Activated naive CD4-positive, alpha-beta T cell treated with anti-CD3 and anti-CD28 coated beads for 36 hours (primary cell): ENCODE measurements around the gene GRK6. TPM values are rescaled to one million over a fixed set of nuclear protein-coding genes. Genes with fewer than 3 reads are reported as not detected.
"Not testable (repeated sequence)": the region's sequence is repeated elsewhere in the genome, so short reads cannot be mapped to it uniquely, and the experiment has no call there.

Experiments
- CTCF ChIA-PET: fragments of 350-600 bp; sonication (Branson Sonifier 250); formaldehyde crosslinking; loops from one replicate; lab custom pipeline; 2021; ENCODE audit warnings: antibody characterized with exemption; lab: Charles Lee
- DNase-seq: peaks from one replicate; pipeline ENCODE4 v3.0.0-alpha.2; 2020
- H3K27ac Mint-ChIP-seq: one replicate; pipeline ENCODE4 v1.8.0; 2021; ENCODE audit warnings: mild to moderate bottlenecking, mixed read lengths
- H3K27me3 Mint-ChIP-seq: one replicate; pipeline ENCODE4 v1.8.0; 2021; ENCODE audit warnings: low read depth, mixed read lengths
- H3K36me3 Mint-ChIP-seq: one replicate; pipeline ENCODE4 v1.8.0; 2021; ENCODE audit warnings: low read depth, mixed read lengths
- H3K4me1 Mint-ChIP-seq: one replicate; pipeline ENCODE4 v1.8.0; 2021; ENCODE audit warnings: low read depth, mixed read lengths
- H3K4me3 Mint-ChIP-seq: one replicate; pipeline ENCODE4 v1.8.0; 2021; ENCODE audit warnings: mild to moderate bottlenecking, moderate library complexity, mixed read lengths
- H3K9me3 Mint-ChIP-seq: one replicate; pipeline ENCODE4 v1.8.0; 2021; ENCODE audit warnings: mixed read lengths
- intact Hi-C: fragments of 100-400 bp; cut with micrococcal nuclease; formaldehyde crosslinking; loops from one replicate; pipeline ENCODE4 v1.15.1; 2023
- total RNA-seq, 2 experiments: library from RNA; stranded (reverse); gene quantifications; one replicate each; pipeline ENCODE4 v1.2.3, GENCODE V29; 2021

GRK6 gene
- total RNA-seq, 2 experiments from 2014 or later: 117 to 133 TPM

DNA sequence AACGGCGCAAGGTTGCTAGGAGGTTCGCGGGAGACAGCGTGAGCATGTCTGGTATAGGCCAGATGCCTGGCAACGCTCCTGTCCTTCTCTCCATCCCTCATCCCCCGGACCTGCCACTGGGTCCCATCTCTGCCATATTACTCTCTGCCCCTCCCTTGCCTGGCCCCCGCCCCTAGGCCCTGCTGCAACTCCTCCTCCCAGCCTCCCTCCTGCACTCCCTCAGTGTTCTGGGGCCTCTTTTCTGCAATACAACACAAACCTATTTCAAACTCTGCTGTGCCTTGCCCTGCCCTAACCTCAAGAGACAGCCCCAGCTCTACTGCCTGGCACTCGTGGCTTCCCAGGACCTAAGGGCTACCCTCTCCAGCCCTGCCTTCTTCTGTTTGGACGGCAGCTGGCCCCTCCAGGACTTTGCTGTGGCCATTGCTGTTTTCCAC, 55.9 kb downstream of the GRK6 start:
- CTCF ChIA-PET: no interaction called here
- Mint-ChIP-seq H3K36me3 (peaks cover 5% of the 10 kb centered on the region), H3K4me3 (no peak overlapping the region), H3K27ac (no peak overlapping the region), H3K4me1 (peaks cover 25% of the 10 kb centered on the region), H3K27me3 (no peaks in the 10 kb centered on the region), H3K9me3 (no peaks in the 10 kb centered on the region)
- intact Hi-C loops: no loop called here
- no peak for DNase-seq

DNA sequence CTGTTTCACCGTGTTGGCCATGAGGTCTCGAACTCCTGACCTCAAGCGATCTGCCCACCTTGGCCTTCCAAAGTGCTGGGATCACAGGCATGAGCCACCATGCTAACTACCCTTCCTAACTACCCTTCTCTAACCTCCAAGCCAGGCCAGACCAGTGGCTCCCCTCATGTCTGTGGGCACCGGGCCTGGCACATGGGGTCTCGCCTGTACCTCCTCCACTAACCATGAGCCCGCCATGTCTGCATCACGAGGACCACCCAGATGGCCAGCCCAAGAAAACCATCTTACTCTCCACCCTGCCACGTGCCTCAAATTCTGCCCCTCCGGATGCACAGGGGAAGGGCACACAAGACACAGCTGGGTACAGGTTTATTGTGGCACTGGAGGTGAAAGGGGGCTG, 56.6 kb downstream of the GRK6 start:
- H3K4me3 Mint-ChIP-seq: no peak overlapping the region
- H3K4me1 Mint-ChIP-seq: peaks cover 20% of the 10 kb centered on the region
- H3K9me3 Mint-ChIP-seq: no peaks in the 10 kb centered on the region
- H3K27me3 Mint-ChIP-seq: no peaks in the 10 kb centered on the region
- DNase-seq: no peak
- CTCF ChIA-PET: no interaction called here
- H3K27ac Mint-ChIP-seq: no peak overlapping the region
- peaks cover 5% of the 10 kb centered on the region for H3K36me3 Mint-ChIP-seq
- intact Hi-C loops: no loop called here

DNA sequence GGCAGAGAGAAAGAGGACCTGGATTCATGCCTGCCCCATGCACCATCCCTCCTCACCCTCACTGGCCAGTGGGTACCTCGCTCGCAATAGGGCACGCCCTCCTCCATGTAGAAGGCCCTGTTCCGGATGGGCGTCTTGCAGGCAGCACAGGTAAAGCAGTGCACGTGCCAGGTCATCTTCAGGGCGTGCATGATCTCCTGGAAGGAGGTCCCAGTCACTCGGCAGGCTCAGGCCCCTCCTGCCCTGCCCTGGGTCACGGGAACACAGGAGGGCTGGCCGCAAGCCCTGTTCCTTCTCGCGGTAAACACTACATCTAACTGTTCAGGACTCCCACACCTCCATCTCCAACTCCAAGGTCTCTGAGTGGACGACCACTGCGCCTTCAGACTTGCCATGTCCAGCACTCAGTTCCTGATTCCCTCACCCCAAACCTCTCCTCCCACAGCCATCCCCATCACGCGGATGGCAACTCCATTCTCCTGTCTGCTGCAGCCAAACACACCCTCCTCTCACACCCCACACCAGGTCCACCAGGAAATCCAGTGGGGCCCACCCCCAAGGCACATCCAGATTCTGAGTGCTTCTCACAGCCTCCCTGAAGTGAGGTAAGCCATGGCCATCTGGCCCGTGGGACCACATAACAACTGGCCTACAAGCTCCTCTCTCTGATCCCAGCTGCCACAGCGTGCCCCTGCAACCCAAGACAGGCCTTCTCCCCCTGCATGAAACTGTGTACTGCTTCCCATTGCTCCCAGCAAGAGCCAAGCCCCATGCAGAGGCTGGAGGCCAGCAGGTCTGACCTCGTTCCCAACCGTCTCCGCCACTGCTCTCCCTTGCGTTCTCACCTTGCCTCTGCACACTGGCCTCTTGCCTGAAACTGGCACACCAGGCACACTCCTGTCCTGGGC, 57.8 kb downstream of the GRK6 start:
- Mint-ChIP-seq H3K36me3 (peaks cover 4% of the 10 kb centered on the region), H3K27me3 (no peaks in the 10 kb centered on the region), H3K4me1 (peaks cover 8% of the 10 kb centered on the region), H3K9me3 (no peaks in the 10 kb centered on the region), H3K4me3 (no peak overlapping the region), H3K27ac (no peak overlapping the region)
- intact Hi-C loops: no loop called here
- DNase-seq: no peak
- CTCF ChIA-PET: interaction anchor here (1.9 kb wide), 1 partner anchor 18 kb away, joined by 6 read pairs; no protein-coding TSS in a partner anchor

GRCh38 chr5:177484902-177485549, 58.5 kb downstream of the GRK6 start:
- Mint-ChIP-seq H3K27ac (no peak overlapping the region), H3K4me1 (peaks cover under 1% of the 10 kb centered on the region), H3K4me3 (no peak overlapping the region), H3K36me3 (peaks cover 2% of the 10 kb centered on the region), H3K9me3 (no peaks in the 10 kb centered on the region), H3K27me3 (no peaks in the 10 kb centered on the region)
- CTCF ChIA-PET: interaction anchor here (1.9 kb wide), 1 partner anchor 17 kb away, joined by 6 read pairs; no protein-coding TSS in a partner anchor
- intact Hi-C loops: no loop called here
- no peak for DNase-seq

GRCh38 chr5:177485753-177486152, 59.3 kb downstream of the GRK6 start:
- DNase-seq, H3K36me3 Mint-ChIP-seq, H3K4me3 Mint-ChIP-seq, H3K4me1 Mint-ChIP-seq, H3K9me3 Mint-ChIP-seq, intact Hi-C loops, H3K27me3 Mint-ChIP-seq, H3K27ac Mint-ChIP-seq: not testable (repeated sequence)
- CTCF ChIA-PET: interaction anchor here (1.9 kb wide), 1 partner anchor 16 kb away, joined by 6 read pairs; no protein-coding TSS in a partner anchor

DNA sequence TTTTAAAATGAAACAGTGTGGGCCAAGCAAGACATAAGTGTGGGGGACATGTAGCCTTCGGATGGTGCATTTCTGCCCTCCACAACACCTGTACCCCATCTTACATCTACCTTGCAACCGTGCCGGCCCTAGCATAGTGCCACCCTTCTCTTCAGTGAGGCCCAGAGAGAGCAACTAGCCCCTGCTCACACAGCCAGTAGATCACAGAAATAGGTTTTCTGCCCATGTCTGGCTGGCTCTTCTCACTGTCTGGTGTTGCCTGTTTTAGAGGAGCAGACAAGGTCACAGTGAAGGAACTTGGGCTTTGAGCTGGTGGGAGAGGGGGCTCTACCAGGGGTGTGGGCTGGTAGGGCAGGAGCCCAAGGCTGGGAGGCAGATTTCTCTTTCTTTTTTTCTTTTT, 59.8 kb downstream of the GRK6 start:
- Mint-ChIP-seq H3K4me1 (no peaks in the 10 kb centered on the region), H3K4me3 (no peak overlapping the region), H3K9me3 (no peaks in the 10 kb centered on the region), H3K27ac (no peak overlapping the region), H3K36me3 (peaks cover 5% of the 10 kb centered on the region), H3K27me3 (no peaks in the 10 kb centered on the region)
- CTCF ChIA-PET: interaction anchor here (1.9 kb wide), 1 partner anchor 16 kb away, joined by 6 read pairs; no protein-coding TSS in a partner anchor
- intact Hi-C loops: no loop called here
- no peak for DNase-seq

GRCh38 chr5:177487144-177487543, 60.7 kb downstream of the GRK6 start:
- H3K9me3 Mint-ChIP-seq: no peaks in the 10 kb centered on the region
- H3K36me3 Mint-ChIP-seq: peaks cover 6% of the 10 kb centered on the region
- no peak overlapping the region for H3K4me3 Mint-ChIP-seq
- CTCF ChIA-PET: interaction anchor here (0.6 kb wide), 1 partner anchor 20 kb away, joined by 7 read pairs; no protein-coding TSS in a partner anchor
- no peaks in the 10 kb centered on the region for H3K27me3 Mint-ChIP-seq
- intact Hi-C loops: no loop called here
- DNase-seq: no peak
- no peak overlapping the region for H3K27ac Mint-ChIP-seq
- H3K4me1 Mint-ChIP-seq: no peaks in the 10 kb centered on the region

DNA sequence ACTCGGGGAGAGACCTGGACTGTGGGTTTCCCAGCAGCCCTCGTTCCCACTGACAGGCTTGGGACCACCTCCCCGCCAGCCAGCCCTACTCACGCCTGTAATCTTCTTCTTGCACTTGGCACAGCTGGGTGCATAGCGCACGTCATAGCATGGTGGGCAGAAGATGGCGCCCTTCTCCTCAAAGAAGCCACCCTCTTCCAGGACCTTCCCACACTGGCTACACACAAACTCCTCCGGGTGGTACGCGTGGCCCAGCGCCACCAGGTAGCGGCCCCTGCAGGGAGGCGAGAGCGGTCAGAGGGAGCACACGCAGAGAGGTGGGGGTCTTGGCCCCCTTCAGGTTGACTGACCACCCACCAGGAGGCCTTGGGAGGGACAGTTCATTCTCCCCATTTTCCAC, 61.5 kb downstream of the GRK6 start:
- intact Hi-C loops: no loop called here
- Mint-ChIP-seq H3K4me1 (no peaks in the 10 kb centered on the region), H3K27me3 (no peaks in the 10 kb centered on the region), H3K4me3 (no peak overlapping the region), H3K9me3 (no peaks in the 10 kb centered on the region), H3K36me3 (peaks cover 6% of the 10 kb centered on the region), H3K27ac (no peak overlapping the region)
- no peak for DNase-seq
- CTCF ChIA-PET: interaction anchor here (0.6 to 1.5 kb wide), 2 partner anchors 10 to 11 kb away, joined by 3 to 6 read pairs; no protein-coding TSS in a partner anchor

DNA sequence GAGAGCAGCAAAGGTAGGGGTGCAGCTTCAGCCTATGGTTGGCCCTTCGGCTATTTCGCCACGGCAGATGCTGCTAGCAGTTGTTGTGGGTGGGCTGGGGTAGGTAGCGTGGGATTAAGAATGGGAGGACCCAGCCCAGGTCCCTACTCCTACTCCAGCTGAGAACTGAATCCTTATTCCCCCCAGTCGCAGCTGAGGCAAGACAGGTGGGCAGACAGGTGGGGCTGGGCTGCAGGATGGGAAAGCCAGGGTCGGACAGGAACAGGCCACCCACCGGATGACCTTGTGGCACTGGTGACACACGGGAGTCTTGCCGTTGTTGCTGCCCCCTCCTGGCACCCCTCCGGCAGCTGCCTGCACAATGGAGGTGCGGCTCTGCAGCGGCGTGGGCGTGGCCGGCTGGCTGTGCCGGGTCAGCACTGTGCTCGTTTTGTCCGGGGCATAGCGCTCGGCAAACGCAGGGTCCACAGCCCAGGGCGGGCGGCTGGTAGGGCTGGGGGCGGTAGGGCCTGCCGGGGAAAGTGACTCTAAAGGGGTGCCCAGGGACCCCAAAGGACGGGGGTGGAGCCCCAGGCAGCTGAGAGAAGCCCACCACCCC, 62.7 kb downstream of the GRK6 start:
- no peak overlapping the region for H3K27ac Mint-ChIP-seq

DNA sequence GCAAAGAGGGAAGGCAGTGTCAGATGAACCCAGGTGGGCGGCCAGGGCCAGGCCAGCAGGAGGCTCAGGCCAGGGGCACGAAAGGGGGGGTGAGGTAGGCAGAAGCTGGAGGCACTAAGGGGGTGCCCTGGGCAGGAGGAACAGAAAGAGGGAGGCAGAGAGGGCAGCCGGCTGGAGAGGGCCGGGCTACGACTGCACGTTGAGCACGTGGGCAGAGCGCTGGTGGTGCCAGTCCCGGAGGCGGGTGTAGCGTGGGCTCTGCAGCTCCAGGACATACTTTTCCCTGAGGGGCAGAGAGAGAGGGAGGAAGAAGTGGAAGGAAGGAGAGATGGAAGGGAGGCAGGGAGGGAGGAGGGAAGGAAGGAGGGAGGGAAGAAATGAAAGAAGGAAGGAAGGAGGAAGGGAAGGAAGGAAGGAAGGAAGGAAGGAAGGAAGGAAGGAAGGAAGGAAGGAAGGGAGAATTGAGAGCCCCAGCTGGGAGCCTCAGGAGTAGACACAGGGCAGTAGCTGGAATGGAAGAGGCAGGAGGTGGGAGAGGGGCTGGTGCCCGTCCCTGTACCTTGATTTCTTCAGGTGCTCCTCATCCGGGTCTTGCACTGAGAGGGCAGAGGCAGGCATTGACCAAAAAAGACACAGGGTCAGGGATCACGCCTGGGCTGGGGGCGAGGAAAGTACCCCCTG, 64.0 kb downstream of the GRK6 start:
- no peak overlapping the region for H3K4me3 Mint-ChIP-seq
- H3K4me1 Mint-ChIP-seq: peaks cover 17% of the 10 kb centered on the region
- CTCF ChIA-PET: interaction anchor here (0.8 to 1.1 kb wide), 2 partner anchors 10 to 86 kb away, joined by 4 to 6 read pairs; no protein-coding TSS in a partner anchor
- no peak overlapping the region for H3K27ac Mint-ChIP-seq
- no peak for DNase-seq
- no peaks in the 10 kb centered on the region for H3K9me3 Mint-ChIP-seq
- H3K27me3 Mint-ChIP-seq: no peaks in the 10 kb centered on the region
- H3K36me3 Mint-ChIP-seq: peaks cover 6% of the 10 kb centered on the region
- intact Hi-C loops: no loop called here

More for the DNA sequence above, 62.7 kb downstream of the GRK6 start:
- CTCF ChIA-PET: interaction anchor here (1.1 to 1.8 kb wide), 2 partner anchors 12 to 84 kb away, joined by 6 read pairs; no protein-coding TSS in a partner anchor
- H3K4me1 Mint-ChIP-seq: peaks cover 10% of the 10 kb centered on the region
- no peak overlapping the region for H3K4me3 Mint-ChIP-seq
- H3K36me3 Mint-ChIP-seq: peaks cover 6% of the 10 kb centered on the region
- DNase-seq: no peak
- intact Hi-C loops: no loop called here
- no peaks in the 10 kb centered on the region for H3K27me3 Mint-ChIP-seq
- no peaks in the 10 kb centered on the region for H3K9me3 Mint-ChIP-seq

- no peaks in the 10 kb centered on the region for H3K27me3 Mint-ChIP-seq
- H3K4me3 Mint-ChIP-seq: no peak overlapping the region
- no peak overlapping the region for H3K27ac Mint-ChIP-seq
- peaks cover 6% of the 10 kb centered on the region for H3K36me3 Mint-ChIP-seq
- DNase-seq: no peak
- no peaks in the 10 kb centered on the region for H3K9me3 Mint-ChIP-seq
- CTCF ChIA-PET: interaction anchor here (0.8 to 0.9 kb wide), 2 partner anchors 10 to 11 kb away, joined by 3 to 4 read pairs; no protein-coding TSS in a partner anchor
- intact Hi-C loops: no loop called here
- peaks cover 18% of the 10 kb centered on the region for H3K4me1 Mint-ChIP-seq
Measured at GRCh38 chr5:177490992-177491391, 64.5 kb downstream of the GRK6 start.
